Cardiac fibroblast (primary cell): ENCODE data around the gene ABCA3.

ENCODE experiments used
- DNase-seq, 2 donors: peaks; one replicate each; pipeline versions ENCODE4 v3.0.0 to v3.0.0-alpha.2; 2010; ENCODE audit warnings: low read depth in 2 of 2
- H3K4me3 ChIP-seq, 2 donors: replicated peaks in 1 of 2; 1 replicate in 1 of 2; 2 replicates in 1 of 2; pipeline ENCODE4 v1.5.1; 2011; ENCODE audit warnings: low read depth in 2 of 2, low read length in 2 of 2, mild to moderate bottlenecking in 2 of 2, moderate library complexity in 1 of 2
- TF ChIP-seq, protein P1 (sequence below): IDR thresholded peaks from one replicate; pipeline ENCODE4 v1.5.1; 2011; ENCODE audit warnings: low read depth, mild to moderate bottlenecking, low read length, inconsistent platforms

The ABCA3 gene

DNA sequence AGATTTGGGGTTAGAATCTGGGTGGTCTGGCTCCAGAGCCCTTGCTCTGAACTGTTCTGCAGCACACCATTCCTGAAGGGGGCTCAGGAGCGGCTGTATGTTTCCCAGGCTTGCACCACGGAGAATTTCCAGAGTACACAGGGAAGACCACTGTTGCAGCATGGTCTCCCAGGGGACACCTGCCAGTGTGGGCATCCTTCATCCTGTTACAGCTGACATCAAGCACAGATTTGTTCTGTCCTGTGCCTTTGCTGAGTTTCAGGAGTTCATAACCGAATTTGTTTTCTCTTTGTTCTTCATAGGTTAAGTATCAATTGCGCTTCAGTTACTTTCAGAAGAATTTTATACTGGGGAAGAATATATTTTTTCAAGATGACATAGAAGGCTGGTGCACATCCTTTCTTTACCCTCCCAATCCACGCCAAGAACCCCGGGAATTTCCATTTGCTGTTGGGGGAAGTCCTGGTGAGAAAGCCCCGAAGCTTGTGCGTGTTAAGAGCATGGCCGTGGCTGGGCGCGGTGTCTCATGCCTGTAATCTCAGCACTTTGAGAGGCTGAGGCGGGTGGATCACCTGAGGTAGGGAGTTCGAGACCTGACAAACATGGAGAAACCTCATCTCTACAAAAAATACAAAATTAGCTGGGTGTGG, 26.3 kb upstream of the ABCA3 start:
- no peak overlapping the region for H3K4me3 ChIP-seq
- TF ChIP-seq, protein P1, sequence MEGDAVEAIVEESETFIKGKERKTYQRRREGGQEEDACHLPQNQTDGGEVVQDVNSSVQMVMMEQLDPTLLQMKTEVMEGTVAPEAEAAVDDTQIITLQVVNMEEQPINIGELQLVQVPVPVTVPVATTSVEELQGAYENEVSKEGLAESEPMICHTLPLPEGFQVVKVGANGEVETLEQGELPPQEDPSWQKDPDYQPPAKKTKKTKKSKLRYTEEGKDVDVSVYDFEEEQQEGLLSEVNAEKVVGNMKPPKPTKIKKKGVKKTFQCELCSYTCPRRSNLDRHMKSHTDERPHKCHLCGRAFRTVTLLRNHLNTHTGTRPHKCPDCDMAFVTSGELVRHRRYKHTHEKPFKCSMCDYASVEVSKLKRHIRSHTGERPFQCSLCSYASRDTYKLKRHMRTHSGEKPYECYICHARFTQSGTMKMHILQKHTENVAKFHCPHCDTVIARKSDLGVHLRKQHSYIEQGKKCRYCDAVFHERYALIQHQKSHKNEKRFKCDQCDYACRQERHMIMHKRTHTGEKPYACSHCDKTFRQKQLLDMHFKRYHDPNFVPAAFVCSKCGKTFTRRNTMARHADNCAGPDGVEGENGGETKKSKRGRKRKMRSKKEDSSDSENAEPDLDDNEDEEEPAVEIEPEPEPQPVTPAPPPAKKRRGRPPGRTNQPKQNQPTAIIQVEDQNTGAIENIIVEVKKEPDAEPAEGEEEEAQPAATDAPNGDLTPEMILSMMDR: no peak
- no peak for DNase-seq

DNA sequence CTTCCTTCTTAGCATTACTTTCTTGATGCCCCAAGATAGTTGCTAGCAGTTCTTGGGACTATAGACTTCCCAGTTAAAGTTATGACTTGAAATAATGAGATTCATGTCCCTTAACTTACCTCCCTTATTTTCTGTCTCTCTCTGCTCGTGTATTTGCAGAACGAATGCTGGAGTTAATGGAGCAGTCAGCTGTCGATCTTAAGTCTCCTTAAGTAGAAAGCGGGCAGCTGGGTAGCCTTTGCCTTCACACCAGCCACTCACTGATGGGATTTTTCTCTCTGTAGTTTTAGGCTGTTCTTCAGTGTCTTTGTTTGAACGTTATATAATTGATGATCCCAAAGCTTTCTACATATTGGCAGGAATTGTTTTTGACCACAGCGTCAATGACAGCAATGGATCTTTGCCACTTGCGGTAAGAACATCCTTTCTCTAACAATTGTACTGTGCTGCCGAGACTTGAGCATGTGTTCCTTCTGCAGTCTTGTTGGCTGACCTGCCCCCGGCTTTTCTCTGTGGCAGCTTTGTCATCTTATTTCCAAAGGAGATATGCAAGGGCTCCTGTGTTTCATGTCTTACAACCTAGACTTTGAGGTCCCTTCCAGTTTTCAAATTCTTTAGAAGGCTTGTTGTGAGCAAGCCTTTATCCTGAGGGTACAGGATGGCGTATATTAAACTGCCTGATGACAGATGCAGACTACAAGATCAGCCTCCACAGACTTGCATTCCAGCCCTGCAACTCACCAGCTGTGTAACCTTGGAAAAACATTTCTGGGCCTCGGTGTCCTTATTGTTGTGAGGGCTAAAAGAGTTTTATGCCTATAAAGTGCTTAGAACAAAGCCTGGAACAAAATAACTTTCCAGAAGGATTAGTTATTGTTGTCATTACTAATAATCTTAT, 25.1 kb upstream of the ABCA3 start:
- TF ChIP-seq, protein P1: no peak
- H3K4me3 ChIP-seq: no peak overlapping the region
- peak; percentile 70 to 83 for DNase-seq

DNA sequence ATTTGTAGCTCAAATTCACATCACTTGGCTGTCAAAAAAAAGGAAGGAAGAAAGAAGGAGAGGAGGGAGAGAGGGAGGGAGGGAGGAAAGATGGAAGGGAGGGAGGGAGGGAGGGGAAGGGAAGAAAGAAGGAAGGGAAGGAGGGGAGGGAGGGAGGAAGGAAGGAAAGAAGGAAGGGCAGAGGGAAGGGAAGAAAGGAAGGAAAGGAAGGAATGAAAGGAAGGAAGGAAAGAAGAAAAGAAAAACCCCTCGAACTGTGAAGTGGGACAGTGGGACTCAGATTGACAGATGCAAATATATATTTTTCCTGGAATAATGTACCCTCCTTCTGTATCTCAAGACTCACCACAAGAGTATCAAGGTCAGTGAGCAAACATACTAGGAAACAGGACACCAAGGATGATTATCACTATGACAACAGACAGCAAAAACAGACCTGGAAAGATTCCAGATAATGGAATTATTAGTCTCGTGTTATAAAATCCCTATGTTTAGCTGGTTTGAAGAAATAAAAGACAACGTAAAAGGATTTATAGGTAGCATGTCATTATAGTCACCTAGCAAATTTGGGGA, 24.2 kb upstream of the ABCA3 start:
- no peak overlapping the region for H3K4me3 ChIP-seq
- DNase-seq: peak; percentile 16 to 34
- TF ChIP-seq, protein P1: no peak

DNA sequence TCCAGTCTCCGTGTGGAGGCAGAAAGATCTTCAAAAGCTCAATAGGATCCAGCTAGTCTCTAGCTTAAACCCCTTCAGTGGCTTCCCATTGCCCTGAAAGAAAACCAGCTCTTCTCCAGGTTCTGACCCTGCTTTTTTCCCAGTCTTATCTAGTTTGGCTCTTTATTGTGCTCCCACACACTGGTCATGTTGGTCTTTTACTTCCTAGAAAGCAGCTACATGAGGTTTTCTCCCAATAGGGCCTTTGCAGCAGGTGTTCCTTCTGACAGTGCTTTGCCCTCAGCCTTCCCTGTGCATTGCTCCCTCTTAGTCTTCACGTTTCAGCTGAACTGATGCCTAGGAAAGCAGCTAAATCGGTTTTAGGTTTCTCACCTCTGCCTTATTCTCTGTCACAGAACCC, 21.7 kb upstream of the ABCA3 start:
- no peak for DNase-seq
- TF ChIP-seq, protein P1: no peak
- H3K4me3 ChIP-seq: no peak overlapping the region

DNA sequence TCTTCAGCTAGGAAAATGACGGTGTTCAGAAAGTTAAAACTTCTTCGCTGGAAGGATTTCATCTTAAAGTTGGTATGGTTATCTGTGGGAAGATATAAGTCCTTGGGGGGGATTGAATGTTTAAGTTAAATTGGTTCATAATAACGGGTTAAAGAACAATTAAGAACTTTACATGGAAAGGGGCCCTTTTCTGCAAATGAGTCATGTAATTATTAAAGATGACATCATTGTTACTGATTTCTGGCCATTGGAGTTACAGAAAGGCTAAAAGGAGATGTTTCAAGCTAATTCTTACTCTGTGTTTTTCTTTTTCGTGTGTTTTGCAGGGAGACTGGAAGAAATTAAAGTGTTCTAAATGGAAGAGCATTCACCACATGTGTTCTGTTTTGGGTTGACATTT, 20.6 kb upstream of the ABCA3 start:
- no peak overlapping the region for H3K4me3 ChIP-seq
- no peak for DNase-seq
- TF ChIP-seq, protein P1: no peak

DNA sequence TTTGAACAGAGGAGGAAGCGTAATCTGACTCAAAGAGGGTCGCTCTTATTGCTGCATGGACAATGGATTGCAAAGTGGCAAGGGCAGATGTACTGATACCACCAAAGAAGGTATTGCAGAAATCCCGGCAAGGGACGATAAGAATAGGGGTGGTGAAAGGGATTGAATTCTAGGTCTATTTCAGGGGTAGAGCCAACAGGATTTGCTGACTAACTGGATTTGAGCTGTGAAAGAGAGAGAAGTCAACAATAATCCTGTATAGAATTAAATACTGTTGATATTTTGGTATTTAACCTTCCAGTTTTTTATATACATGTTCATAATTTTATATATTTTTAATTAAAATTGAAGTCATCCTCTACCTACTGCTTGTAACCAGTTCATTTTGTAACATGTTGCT, 19.4 kb upstream of the ABCA3 start:
- TF ChIP-seq, protein P1: no peak
- no peak overlapping the region for H3K4me3 ChIP-seq
- DNase-seq: no peak
